Vagina (tissue), 2 donors: ENCODE measurements around the gene TTC7B.

Experiments
- CTCF ChIP-seq, 3 experiments: fragments of 450-650 bp in 2 of 3; fragments of 200-600 bp in 1 of 3; sonication (generic) in 1 of 3; IDR thresholded peaks; one replicate each; pipeline ENCODE4 v1.5.1; 2017 to 2019; ENCODE audit warnings: antibody characterized with exemption in 3 of 3, mild to moderate bottlenecking in 2 of 3, moderate library complexity in 2 of 3
- POLR2A ChIP-seq, 2 donors: fragments of 450-650 bp; IDR thresholded peaks; one replicate each; pipeline ENCODE4 v1.6.1; 2017; ENCODE audit warnings: antibody characterized with exemption in 2 of 2, mild to moderate bottlenecking in 2 of 2, moderate library complexity in 2 of 2
- POLR2AphosphoS5 ChIP-seq, 2 donors: sonication (generic); formaldehyde crosslinking; IDR thresholded peaks; one replicate each; pipeline ENCODE4 v1.9.0; 2017; ENCODE audit warnings: antibody characterized with exemption in 2 of 2, mild to moderate bottlenecking in 2 of 2, low read depth in 1 of 2; ENCODE audit not compliant: insufficient read depth in 1 of 2

GRCh38 chr14:90600619-90601018 is 215.6 kb downstream of the TTC7B start:
- TF ChIP-seq CTCF (IDR thresholded peaks at IDR 0.05): no peak
- no peak for TF ChIP-seq POLR2A (IDR thresholded peaks at IDR 0.05)
- no peak for TF ChIP-seq POLR2AphosphoS5 (IDR thresholded peaks at IDR 0.05; ENCODE audit: insufficient read depth in 1 of 2, low read depth in 1 of 2)
